SIG-M5 treated with dmso at 0.1 percent for 504 hours (cell line): ENCODE results near the gene IFFO2.

Experiments used
- DNase-seq: peaks from one replicate; lab custom pipeline; 2025; ENCODE audit not compliant: unreplicated experiment; lab: John Stamatoyannopoulos, UW

Gene IFFO2

DNA sequence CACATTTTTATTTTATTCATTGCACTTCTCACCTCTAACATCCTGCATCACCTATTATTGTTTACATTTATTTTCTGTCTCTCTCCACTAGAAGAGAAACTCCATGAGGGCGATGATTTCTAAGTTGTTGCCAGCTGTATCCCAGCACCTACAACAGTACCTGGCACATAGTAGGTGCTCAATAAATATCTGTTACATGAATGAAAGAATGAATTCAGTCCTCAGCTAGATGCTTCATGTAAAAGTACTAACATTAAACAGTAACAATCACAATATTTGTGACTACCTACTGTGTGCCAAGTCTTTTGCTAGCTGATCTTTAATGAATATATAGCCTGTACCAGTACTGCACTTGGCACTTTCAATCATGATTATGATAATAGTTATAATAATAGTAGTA lies 100.0 kb downstream of the IFFO2 start:
- no peak for DNase-seq

DNA sequence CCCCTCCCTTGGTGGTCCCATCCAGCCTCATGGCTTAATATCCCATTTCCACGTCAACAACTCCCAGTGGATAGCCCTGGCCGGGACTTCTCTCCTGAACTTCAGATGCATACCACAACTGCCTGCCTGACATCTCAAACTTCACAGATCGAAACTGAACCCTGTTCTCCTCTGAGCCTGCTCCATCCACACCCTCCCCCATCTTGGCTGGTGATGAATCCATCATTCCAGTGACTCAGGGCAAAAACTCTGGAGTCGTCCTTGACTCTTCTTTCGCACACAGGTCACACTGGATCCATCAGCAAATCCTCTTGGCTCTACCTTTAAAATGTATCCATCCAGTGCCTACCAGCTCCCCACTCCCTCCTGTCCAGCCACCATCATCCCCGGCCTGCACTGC lies 100.9 kb downstream of the IFFO2 start:
- no peak for DNase-seq

DNA sequence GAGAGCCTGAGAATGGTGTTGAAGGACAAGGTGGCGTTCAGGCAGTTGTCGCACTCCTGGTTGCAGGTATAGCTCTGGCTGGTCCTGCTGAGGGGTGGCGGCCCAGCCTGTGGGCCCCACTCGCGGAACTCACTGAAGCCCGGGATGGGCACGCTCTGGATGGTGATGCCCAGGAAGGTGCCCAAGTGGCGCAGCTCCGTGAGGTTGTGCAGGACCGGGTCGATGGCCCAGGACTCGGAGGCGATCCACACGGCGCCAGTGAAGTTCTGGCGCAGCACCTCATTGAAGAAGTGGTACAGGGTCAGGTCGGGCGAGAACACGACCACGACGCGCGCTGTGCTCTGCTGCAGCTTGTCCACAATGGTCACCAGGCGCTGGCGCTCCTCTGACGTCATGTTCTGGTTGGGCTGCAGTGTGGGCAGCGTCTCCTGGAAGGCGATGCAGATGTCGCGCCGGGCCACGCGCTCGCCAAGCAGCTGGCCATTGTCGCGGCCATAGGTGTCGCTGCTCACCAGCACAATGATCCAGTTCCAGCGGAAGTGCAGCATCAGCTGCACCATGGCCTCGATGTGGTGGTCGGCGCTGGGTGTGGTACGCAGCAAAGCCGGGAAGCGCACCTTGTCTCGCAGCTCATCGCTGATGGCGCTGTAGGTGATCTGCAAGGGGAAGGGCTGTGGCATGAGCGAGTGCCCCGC lies 102.0 kb downstream of the IFFO2 start:
- DNase-seq = no peak
